Lower leg skin (tissue), 4 donors: Measurements from ENCODE around the gene TPSAB1. TPM values are rescaled to one million over a fixed set of nuclear protein-coding genes. Genes with fewer than 3 reads are reported as not detected.

ENCODE experiments used
- DNase-seq, 2 donors: peaks; one replicate each; pipeline ENCODE4 v3.0.0-alpha.2; 2019; ENCODE audit warnings: low spot score in 2 of 2
- H3K4me3 ChIP-seq: fragments of 200-600 bp; sonication (generic); 2 replicates; pipeline ENCODE4 v1.5.1; 2017; ENCODE audit warnings: mild to moderate bottlenecking, low read depth; ENCODE audit not compliant: poor library complexity, severe bottlenecking
- POLR2A ChIP-seq, 2 donors: fragments of 450-650 bp; IDR thresholded peaks; one replicate each; pipeline ENCODE4 v1.6.1; 2016 to 2017; ENCODE audit warnings: antibody characterized with exemption in 2 of 2, mild to moderate bottlenecking in 1 of 2, moderate library complexity in 1 of 2
- WGBS, 2 donors: methylation state at CpG; one replicate each; pipeline ENCODE4 v1.1.5; 2018; 5-methylcytosine and 5-hydroxymethylcytosine counted together
- intact Hi-C: fragments of 100-400 bp; cut with DNase I; formaldehyde crosslinking; loops from one replicate; pipeline ENCODE4 v1.15.0; 2023; ENCODE audit warnings: low total_unique reads
- total RNA-seq, 4 donors: library from RNA; depleted of rRNA; stranded (reverse); fragments of >200 nt; gene quantifications; one replicate each; pipeline ENCODE4 v1.1.0, GENCODE V29; 2016
- TF ChIP-seq, protein P1 (sequence below), 3 donors: fragments of 450-650 bp; IDR thresholded peaks; one replicate each; pipeline ENCODE4 v1.5.1; 2016; ENCODE audit warnings: antibody characterized with exemption in 3 of 3, mild to moderate bottlenecking in 3 of 3, moderate library complexity in 2 of 3

The TPSAB1 gene
- total RNA-seq, 4 donors from 2014 or later, result 16.4 to 93.5 (median 29.8) TPM

DNA sequence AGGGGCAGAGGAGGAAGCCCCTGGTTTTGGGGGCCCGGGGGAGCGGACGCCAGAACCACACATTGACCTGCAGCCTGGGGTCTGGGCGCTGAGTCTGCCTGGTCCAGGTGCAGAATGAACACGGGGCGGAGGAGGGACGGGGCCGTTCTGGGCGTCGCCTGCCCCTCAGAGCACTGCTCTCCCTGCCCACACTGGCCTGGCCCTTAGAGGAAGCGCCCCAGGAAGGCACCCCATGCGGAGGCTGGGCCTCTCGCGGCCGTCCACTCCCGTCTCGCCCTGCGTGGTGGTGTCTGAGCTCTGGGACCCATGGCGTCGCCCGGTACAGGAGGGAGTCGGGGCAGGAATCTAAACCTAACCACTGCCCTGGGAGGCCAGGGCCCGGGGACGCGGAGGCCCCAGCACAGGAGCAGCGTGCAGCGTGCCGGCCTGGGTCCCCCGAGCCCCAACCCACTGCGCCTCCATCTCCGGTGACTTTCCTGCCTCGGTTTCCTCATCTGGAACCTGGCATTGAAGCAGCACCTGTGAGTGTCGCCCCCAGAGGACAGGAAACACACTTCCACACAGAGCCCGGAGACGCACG is 19.7 kb downstream of the TPSAB1 start:
- no peak overlapping the region for H3K4me3 ChIP-seq
- WGBS, 2 donors, result 62 to 70% methylated on average over 34 to 36 of the region's 36 CpGs
- intact Hi-C loops, result no loop called here
- DNase-seq, result no peak
- TF ChIP-seq, protein P1, sequence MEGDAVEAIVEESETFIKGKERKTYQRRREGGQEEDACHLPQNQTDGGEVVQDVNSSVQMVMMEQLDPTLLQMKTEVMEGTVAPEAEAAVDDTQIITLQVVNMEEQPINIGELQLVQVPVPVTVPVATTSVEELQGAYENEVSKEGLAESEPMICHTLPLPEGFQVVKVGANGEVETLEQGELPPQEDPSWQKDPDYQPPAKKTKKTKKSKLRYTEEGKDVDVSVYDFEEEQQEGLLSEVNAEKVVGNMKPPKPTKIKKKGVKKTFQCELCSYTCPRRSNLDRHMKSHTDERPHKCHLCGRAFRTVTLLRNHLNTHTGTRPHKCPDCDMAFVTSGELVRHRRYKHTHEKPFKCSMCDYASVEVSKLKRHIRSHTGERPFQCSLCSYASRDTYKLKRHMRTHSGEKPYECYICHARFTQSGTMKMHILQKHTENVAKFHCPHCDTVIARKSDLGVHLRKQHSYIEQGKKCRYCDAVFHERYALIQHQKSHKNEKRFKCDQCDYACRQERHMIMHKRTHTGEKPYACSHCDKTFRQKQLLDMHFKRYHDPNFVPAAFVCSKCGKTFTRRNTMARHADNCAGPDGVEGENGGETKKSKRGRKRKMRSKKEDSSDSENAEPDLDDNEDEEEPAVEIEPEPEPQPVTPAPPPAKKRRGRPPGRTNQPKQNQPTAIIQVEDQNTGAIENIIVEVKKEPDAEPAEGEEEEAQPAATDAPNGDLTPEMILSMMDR (IDR thresholded peaks at IDR 0.05), result no peak
- TF ChIP-seq POLR2A (IDR thresholded peaks at IDR 0.05), result no peak

DNA sequence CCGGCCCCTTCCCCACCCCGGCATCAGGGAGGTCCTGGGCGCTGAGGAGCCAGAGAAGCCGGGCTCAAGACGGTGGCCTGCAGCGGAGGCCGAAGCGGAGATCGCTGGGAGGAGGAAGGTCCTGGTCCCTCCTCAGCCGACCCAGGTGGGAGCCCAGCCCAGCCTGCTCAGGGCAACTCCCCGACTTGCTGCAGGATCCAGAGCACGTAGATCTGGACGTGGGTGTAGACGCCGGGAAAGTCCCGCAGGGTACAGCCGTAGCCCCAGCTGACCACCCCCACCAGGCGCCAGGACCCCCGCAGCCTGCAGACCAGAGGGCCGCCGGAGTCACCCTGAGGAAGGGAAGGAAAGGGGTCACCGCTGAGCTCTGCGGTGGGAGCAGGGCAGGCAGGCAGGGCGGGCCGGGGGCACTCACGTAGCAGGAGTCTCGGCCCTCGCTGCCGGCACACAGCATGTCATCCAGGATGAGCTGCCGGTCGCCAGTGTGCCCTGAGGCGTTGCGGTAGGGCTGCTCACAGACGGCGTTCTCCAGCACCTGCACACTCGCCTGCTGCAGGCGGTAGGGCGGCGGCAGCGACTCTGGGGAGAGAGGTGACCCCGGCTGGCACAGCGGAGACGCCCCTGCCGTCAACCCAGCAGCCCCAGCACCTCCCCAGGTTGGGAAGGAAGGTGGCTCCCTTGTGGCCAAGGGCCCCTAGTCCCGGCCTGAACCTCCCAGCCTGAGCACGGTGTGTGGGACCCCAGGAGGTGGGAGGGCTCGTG is 20.8 kb downstream of the TPSAB1 start:
- 5 to 14% methylated on average over 10 to 36 of the region's 47 CpGs for WGBS, 2 donors
- no peak for TF ChIP-seq POLR2A (IDR thresholded peaks at IDR 0.05)
- TF ChIP-seq, protein P1 (IDR thresholded peaks at IDR 0.05), result no peak
- intact Hi-C loops, result no loop called here
- DNase-seq, result no peak
- H3K4me3 ChIP-seq, result no peak overlapping the region

DNA sequence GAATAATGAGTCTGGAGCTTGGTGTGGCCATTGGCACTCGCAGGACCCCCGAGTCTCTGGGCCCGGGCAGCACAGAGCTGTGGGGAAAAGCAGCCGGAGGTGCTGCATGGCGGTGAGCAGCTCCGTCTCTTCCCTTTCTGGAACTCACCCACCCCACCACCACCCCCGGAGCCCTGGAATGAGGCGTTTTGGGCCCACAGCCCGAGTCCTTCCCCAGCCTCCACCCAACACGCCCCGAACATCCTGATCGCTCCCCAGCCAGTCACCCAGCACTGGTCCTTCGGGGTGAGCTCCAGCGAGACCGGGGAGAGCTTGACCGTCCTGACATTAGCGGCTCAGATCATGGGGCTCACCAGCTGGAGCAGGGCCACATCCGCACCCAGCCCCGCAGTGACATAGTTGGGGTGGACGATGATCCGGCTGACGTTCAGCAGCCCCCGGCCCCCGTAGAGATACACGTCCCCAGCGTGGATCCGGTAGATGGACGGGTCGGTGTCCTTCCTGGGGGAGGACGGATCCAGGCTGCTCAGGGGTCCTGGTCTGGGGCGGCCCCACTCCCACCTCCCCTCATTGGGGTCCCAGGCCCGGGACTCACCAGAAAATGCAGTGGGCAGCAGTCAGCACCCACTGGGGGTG is 21.8 kb downstream of the TPSAB1 start:
- DNase-seq, result no peak
- intact Hi-C loops, result no loop called here
- WGBS, 2 donors, result 69 to 75% methylated on average over 29 to 32 of the region's 32 CpGs
- no peak for TF ChIP-seq POLR2A (IDR thresholded peaks at IDR 0.05)
- TF ChIP-seq, protein P1 (IDR thresholded peaks at IDR 0.05), result no peak
- H3K4me3 ChIP-seq, result no peak overlapping the region

DNA sequence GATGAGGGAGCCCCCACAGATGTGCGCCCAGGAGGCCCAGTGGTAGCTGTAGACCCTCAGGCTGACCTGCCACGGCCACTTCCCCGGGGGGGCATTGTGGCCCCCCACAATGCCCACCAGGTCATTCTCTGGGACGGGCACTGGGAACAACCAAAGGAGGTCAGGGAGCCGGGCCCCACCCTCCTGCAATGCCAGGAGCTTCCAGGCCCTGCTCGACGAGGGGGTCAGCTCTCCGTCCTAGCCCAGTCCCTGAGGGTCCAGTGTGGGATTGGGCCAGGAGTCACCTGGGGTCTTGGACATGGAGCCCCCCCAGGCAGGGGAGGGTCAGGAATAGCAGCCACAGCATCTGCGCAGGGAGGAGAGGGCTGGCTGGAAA is 22.3 kb downstream of the TPSAB1 start:
- H3K4me3 ChIP-seq, result no peak overlapping the region
- no peak for TF ChIP-seq POLR2A (IDR thresholded peaks at IDR 0.05)
- TF ChIP-seq, protein P1 (IDR thresholded peaks at IDR 0.05), result no peak
- WGBS, 2 donors, result 20 to 73% methylated on average over 1 to 6 of the region's 9 CpGs
- intact Hi-C loops, result no loop called here
- no peak for DNase-seq

DNA sequence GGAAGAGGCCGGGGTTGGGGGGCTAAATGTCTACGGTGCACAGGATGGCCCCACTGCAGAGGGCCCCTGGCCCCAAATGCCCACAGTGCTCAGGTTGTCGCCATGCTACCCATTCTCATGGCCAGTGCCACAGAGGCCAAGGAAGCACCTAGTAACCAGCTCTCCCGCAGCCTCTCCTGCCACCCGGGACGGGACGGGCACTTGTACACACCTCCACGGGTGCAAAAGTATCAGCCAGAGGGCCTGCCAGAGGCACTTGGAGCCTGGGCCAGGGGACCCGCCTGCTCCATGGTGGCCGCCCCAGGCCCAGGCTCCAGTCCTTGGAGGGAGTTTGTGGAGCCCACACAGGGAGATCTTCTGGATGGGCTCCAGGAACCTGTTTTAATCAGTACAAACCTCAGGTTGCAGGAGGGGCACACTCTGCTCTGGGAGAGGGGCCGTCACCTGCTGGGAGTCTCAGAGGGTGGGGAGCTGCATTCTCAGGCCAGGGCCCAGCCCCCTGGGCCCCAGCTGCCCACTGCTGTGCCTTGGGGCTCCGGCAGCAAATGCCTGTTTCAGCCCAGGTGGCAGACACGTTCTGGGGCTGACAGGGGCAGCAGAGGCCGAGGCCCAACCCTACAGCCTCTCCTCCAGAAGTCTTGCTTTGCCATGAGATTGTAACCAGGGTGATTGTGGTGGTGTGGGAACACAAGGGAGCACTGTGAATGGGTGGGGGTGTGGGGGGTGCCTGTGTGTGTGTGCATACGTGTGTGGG is 23.3 kb downstream of the TPSAB1 start:
- H3K4me3 ChIP-seq, result no peak overlapping the region
- TF ChIP-seq POLR2A (IDR thresholded peaks at IDR 0.05), result no peak
- TF ChIP-seq, protein P1 (IDR thresholded peaks at IDR 0.05), result no peak
- DNase-seq, result no peak
- intact Hi-C loops, result no loop called here
- WGBS, 2 donors, result 70% methylated on average over 9 to 13 of the region's 15 CpGs
